C4-2B (cell line): ENCODE data around the gene ZNF318.
A peak's percentile ranks its signal among the peaks of the same experiment; 100 is the strongest.
"Not testable (repeated sequence)": the region's sequence is repeated elsewhere in the genome, so short reads cannot be mapped to it uniquely, and the experiment has no call there.

Experiments
- H3K27ac ChIP-seq: fragments of 450-650 bp; 2 replicates; pipeline ENCODE4 v1.5.1; 2017
- ZFX ChIP-seq: fragments of 450-650 bp; IDR thresholded peaks from 2 replicates; pipeline ENCODE4 v1.6.1; 2017
- TF ChIP-seq, protein P1 (sequence below): fragments of 450-650 bp; conservative IDR thresholded peaks from 2 replicates; pipeline ENCODE4 v1.5.1; 2017; ENCODE audit warnings: mild to moderate bottlenecking

The ZNF318 gene

DNA sequence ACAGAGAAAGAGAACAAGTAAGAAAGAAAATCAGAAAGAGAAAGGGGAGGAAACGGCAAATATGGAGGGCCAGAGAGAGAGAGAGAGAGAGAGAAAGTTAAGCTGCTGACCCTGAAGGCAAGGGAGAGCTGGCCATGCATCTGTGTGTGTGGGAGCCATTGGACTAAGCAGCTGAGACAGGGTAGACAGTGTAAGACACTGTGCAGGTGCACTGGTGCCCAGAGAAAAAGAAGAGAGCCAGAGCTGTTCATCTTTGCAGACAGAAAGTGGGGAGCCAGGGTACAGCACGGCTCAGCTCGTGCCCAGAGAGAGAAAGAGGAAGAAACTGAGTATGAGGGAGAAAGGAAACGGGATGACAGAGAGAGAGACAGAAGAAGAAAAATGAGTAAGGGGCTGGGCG is 24.2 kb upstream of the ZNF318 start:
- TF ChIP-seq, protein P1, sequence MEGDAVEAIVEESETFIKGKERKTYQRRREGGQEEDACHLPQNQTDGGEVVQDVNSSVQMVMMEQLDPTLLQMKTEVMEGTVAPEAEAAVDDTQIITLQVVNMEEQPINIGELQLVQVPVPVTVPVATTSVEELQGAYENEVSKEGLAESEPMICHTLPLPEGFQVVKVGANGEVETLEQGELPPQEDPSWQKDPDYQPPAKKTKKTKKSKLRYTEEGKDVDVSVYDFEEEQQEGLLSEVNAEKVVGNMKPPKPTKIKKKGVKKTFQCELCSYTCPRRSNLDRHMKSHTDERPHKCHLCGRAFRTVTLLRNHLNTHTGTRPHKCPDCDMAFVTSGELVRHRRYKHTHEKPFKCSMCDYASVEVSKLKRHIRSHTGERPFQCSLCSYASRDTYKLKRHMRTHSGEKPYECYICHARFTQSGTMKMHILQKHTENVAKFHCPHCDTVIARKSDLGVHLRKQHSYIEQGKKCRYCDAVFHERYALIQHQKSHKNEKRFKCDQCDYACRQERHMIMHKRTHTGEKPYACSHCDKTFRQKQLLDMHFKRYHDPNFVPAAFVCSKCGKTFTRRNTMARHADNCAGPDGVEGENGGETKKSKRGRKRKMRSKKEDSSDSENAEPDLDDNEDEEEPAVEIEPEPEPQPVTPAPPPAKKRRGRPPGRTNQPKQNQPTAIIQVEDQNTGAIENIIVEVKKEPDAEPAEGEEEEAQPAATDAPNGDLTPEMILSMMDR, result no peak
- no peak for TF ChIP-seq ZFX
- H3K27ac ChIP-seq, result no peak overlapping the region

DNA sequence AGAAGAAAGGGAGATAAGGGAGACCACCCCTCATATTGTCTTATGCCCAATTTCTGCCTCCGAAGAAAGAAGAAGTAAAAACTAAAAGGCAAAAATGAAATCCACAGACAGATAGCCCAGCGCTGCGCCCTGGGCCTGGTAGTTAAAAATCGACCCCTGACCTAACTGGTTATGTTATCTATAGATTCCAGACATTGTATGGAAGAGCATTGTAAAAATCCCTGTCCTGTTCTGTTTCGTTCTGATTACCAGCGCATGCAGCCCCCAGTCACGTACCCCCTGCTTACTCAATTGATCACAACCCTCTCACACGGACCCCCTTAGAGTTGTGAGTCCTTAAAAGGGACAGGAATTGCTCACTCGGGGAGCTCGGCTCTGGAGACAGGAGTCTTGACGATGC is 23.7 kb upstream of the ZNF318 start:
- not testable (repeated sequence) for H3K27ac ChIP-seq

DNA sequence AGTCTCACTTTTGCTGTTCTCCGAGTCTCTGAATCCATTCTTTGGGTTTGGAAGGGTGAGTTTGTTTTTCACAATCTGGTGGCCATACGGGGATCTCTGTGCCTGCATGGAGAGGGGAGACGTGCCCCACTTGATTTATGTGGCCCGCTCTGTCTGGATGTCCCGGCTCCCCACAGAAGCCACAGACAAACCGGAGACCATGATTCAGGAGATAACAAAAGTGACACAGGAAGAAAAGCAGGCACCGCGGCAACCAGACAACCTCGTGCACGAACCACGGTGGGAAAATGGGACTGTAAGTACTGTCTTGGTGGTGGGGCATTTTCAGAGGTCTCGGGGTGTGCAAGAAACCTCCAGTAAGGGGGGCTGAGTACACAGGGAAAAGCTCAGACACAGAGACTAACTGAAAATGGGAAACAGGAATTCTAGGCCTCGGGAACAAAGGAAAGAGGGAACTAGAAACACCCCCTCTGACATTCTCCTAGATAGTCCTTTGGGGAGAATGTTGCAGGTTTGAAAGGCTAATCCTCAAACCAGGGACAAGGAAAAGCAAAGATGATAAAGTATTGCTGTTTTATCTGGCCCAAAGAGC is 22.1 kb upstream of the ZNF318 start:
- TF ChIP-seq, protein P1, result no peak
- no peak for TF ChIP-seq ZFX
- H3K27ac ChIP-seq, result no peak overlapping the region

DNA sequence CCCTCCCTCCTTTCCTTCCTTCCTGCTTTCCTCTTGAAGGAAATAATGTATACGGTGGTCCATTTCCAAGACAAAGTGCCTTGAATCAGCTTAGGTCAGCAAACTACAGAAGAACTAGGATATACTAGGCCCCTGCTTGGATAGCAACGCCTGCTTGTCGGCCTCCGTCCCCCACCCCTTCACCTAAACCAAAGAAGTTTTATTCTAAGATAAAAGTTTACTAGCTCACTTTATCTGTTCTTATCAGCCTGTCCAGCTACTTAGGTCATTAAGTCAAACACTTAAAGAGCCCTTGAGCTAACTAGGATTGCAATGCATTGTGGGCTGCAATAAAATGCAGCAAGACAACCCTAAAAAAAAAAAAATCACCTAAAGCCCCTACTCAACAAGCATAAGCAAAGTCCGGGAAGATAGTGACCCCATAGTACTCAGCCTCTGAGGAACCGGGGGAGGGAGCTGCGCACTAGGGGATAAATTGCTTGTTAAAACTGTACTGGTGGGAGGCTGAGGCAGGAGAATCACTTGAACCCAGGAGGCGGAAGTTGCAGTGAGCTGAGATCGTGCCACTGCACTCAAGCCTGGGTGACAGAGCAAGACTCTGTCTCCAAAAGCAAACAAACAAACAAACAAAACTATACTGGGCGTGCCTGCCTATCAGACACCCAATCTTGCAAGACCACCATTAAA is 21.4 kb upstream of the ZNF318 start:
- H3K27ac ChIP-seq, result not testable (repeated sequence)

DNA sequence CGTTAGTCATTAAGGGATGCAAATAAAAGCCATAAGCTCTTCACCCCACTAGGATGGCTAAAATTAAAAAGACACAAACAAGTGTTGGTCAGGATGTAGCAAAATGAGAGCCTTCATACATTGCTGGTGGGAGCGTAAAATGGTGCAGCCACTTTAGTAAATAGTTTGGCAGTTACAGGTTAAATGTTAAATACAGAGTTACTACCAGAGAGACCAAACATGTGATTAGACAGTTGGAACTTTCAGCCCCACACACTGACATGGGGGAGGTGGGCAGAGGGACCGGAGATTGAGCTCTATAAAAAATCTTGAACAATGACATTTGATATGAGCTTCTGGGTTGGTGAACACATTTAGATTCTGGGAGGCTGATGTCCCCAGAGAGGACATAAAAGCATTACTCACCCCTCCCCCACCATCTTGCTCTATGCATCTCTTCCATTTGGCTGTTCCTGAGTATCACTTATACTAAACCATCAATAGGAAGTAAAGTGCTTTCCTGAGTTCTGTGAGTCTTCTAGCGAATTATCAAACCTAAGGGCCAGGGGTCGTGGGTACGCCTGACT is 20.4 kb upstream of the ZNF318 start:
- no peak overlapping the region for H3K27ac ChIP-seq
- TF ChIP-seq, protein P1, result no peak
- TF ChIP-seq ZFX, result no peak

DNA sequence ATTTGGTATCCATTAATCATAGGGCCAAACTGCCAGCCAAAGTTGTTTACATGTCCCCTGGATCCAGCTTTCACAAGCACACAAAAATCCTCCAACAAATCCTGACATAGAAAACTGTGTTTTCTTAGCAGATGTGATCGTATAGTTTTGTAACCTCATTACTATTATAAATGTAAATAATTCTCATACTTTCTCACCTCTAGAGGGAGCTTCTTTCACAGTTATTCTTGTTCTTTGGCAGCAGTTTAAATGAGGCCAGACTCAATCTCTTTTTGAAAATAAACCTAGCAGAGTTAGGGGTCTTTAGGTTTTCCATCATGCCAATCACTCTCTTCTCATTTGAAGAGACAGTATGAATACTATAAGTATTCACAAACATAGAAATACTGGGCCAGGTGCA is 17.0 kb upstream of the ZNF318 start:
- no peak overlapping the region for H3K27ac ChIP-seq

DNA sequence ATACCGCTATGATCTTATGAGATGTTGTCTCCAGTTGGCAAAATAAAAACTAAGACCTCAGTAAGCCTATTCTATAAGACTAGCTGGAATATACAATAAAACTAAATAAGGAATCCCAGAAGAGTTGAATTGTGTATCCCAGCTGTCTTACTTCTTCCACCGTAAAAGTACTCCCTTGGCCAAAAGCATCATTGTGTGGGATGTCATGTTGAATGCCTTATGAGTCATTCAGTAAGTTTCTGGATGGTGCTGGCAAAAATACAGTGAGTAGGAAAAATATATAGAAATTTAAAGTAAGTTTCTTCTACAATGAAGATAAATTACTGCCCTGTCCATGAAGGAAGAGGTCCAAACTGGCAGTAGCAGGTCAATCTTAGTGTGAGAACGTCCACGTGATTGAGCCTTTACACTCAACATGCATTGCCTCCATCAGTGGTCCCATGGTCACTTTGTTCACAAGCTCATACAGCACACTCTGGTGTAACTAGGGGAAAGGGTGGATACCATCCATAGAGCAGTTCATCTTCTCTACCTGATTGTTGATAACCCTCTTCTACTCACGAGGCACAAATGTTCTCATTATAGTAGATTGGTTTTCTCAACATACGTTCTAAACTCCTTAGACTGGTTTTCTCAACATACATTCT is 13.7 kb upstream of the ZNF318 start:
- no peak for TF ChIP-seq ZFX
- TF ChIP-seq, protein P1, result no peak

More for the DNA sequence above, 17.0 kb upstream of the ZNF318 start:
- TF ChIP-seq, protein P1, result peak; percentile 63
- no peak for TF ChIP-seq ZFX

DNA sequence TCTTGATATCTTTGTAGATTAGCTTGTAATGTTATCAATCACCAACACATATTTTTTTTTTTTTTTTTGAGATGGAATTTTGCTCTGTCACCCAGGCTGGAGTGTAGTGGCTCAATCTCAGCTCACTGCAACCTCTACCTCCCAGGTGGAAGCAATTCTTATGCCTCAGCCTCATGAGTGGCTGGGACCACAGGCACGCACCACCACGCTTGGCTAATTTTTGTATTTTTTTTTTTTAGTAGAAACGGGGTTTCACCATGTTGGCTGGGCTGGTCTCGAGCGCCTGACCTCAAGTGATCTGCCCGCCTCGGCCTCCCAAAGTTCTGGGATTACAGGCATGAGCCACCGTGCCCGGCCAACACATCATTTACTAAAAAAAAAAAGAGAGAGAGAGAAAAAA is 11.4 kb upstream of the ZNF318 start:
- H3K27ac ChIP-seq, result not testable (repeated sequence)

More for the DNA sequence above, 13.7 kb upstream of the ZNF318 start:
- H3K27ac ChIP-seq, result no peak overlapping the region

DNA sequence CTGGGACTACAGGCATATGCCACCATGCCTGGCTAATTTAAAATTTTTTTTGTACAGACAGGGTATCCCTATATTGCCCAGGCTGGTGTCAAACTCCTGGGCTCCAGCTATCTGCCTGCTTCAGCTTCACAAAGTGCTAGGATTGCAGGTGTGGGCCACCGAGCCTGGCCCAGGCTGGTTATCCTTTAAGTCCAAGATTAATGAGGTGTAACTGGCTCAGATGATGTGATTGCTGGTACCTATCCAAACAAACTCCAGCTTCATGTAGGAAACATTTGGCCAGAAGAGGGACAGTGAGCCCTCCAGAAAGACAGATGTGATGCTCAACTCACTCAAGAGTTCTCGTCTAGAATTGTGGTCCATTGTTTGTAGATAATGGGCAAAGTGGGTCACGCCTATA is 9.2 kb upstream of the ZNF318 start:
- TF ChIP-seq, protein P1, result no peak
- no peak for TF ChIP-seq ZFX
- H3K27ac ChIP-seq, result no peak overlapping the region
